K562 (cell line): ENCODE results near the gene MYO6. TPM values are rescaled to one million over a fixed set of nuclear protein-coding genes. Genes with fewer than 3 reads are reported as not detected.

Experiments used
- ATAC-seq: fragments of 200-7000 bp; cut with Tn5 transposase; 3 replicates; pipeline ENCODE4 v1.9.1; 2020; ENCODE audit warnings: moderate library complexity
- BruUV-seq: library from RNA; stranded (reverse); fragments of 400-500 nt; replicated peaks from 2 replicates; lab custom pipeline; 2021; lab: Mats Ljungman, UMichigan
- CTCF ChIA-PET: fragments of 300-600 bp; formaldehyde crosslinking; extraction: SDS; loops from one replicate; lab custom pipeline; 2021; ENCODE audit warnings: low intra/inter-chr PET ratio; lab: Yijun Ruan, JAX
- POLR2A ChIA-PET: fragments of 300-600, 350-650 bp; sonication (Branson Sonifier 250); formaldehyde crosslinking; extraction: SDS; loops from one replicate; lab custom pipeline; 2021; ENCODE audit warnings: antibody characterized with exemption, inconsistent platforms; lab: Yijun Ruan, JAX
- DNase-seq, 4 experiments: peaks; one replicate each; pipeline versions ENCODE4 v3.0.0 to v3.0.0-alpha.2; 2011 to 2018; ENCODE audit warnings: low spot score in 3 of 4, mixed read lengths in 3 of 4; ENCODE audit errors: extremely low read depth in 1 of 4
- FAIRE-seq: peaks from 2 replicates; lab custom pipeline; 2011; peaks lifted over from hg19 to GRCh38; lab: Jason Lieb, UNC
- H2AFZ ChIP-seq: 2 replicates; pipeline ENCODE4 v1.6.0; 2011; ENCODE audit warnings: low read depth, low read length, control low read depth, inconsistent platforms
- H3K27ac ChIP-seq: fragments of 200-600 bp; 3 replicates; pipeline ENCODE4 v1.8.0; 2011; ENCODE audit warnings: low read depth, mild to moderate bottlenecking, control low read depth, inconsistent platforms, low read length, moderate library complexity, mixed read lengths; ENCODE audit errors: extremely low read depth
- H3K27me3 ChIP-seq, 2 experiments: fragments of 300-600 bp in 1 of 2; 2 replicates in 1 of 2; 3 replicates in 1 of 2; pipeline versions ENCODE4 v1.6.0 to v1.8.0; 2011; ENCODE audit warnings: inconsistent platforms in 2 of 2, low read length in 2 of 2, mild to moderate bottlenecking in 1 of 2, mixed read lengths in 1 of 2, moderate library complexity in 1 of 2; ENCODE audit not compliant: control insufficient read depth in 2 of 2, insufficient read depth in 2 of 2
- H3K36me3 ChIP-seq: fragments of 300-600 bp; 3 replicates; pipeline ENCODE4 v1.8.0; 2011; ENCODE audit warnings: mild to moderate bottlenecking, low read length, inconsistent platforms; ENCODE audit not compliant: control insufficient read depth, insufficient read depth
- H3K4me1 ChIP-seq, 2 experiments: fragments of 200-600 bp in 1 of 2; replicated peaks in 1 of 2; 2 replicates in 1 of 2; 3 replicates in 1 of 2; pipeline versions ENCODE4 v1.5.1 to v1.8.0; 2011; ENCODE audit warnings: inconsistent platforms in 2 of 2, low read length in 2 of 2, mild to moderate bottlenecking in 1 of 2, mixed read lengths in 1 of 2, moderate library complexity in 1 of 2; ENCODE audit not compliant: control insufficient read depth in 2 of 2, insufficient read depth in 2 of 2
- H3K4me2 ChIP-seq: 2 replicates; pipeline ENCODE4 v1.6.1; 2011; ENCODE audit warnings: low read length, control low read depth, inconsistent platforms, mixed read lengths; ENCODE audit not compliant: insufficient read depth
- H3K4me3 ChIP-seq: fragments of 200-600 bp; sonication (generic), shearing (Covaris generic); 2 replicates; pipeline ENCODE4 v1.5.1; 2016; ENCODE audit warnings: control low read depth, inconsistent platforms
- H3K79me2 ChIP-seq: fragments of 200-600 bp; 3 replicates; pipeline ENCODE4 v1.8.0; 2011; ENCODE audit warnings: low read length, inconsistent platforms; ENCODE audit not compliant: control insufficient read depth, insufficient read depth
- H3K9ac ChIP-seq, 2 experiments: 2 replicates each; pipeline versions ENCODE4 v1.6.0 to v1.6.1; 2011; ENCODE audit warnings: low read depth in 2 of 2, low read length in 2 of 2, control low read depth in 1 of 2, inconsistent platforms in 1 of 2, mild to moderate bottlenecking in 1 of 2, mixed read lengths in 1 of 2; ENCODE audit not compliant: insufficient read depth in 1 of 2
- H3K9me1 ChIP-seq: one replicate; pipeline ENCODE4 v1.6.0; 2011; ENCODE audit warnings: inconsistent platforms, mild to moderate bottlenecking, low read length, moderate library complexity; ENCODE audit not compliant: control insufficient read depth, insufficient read depth
- H3K9me3 ChIP-seq: replicated peaks from 2 replicates; pipeline ENCODE4 v1.5.1; 2011; ENCODE audit warnings: low read depth, low read length, inconsistent platforms; ENCODE audit not compliant: control insufficient read depth, insufficient read depth
- H4K20me1 ChIP-seq: replicated peaks from 2 replicates; pipeline ENCODE4 v1.6.1; 2011; ENCODE audit warnings: low read length, inconsistent platforms, mixed read lengths; ENCODE audit not compliant: control insufficient read depth, insufficient read depth
- CCNT2 ChIP-seq: IDR thresholded peaks from 2 replicates; pipeline ENCODE4 v1.6.1; 2011; ENCODE audit warnings: borderline replicate concordance, low read depth, mild to moderate bottlenecking, moderate library complexity, mixed read lengths, low read length; ENCODE audit not compliant: insufficient read length; ENCODE audit errors: extremely low read depth
- EP400 ChIP-seq: fragments of 450-650 bp; IDR thresholded peaks from 2 replicates; pipeline ENCODE4 v1.6.1; 2017; ENCODE audit warnings: antibody characterized with exemption, mild to moderate bottlenecking, moderate library complexity
- HDGF ChIP-seq: fragments of 450-650 bp; IDR thresholded peaks from 2 replicates; pipeline ENCODE4 v1.6.1; 2016
- MAFF ChIP-seq: IDR thresholded peaks from 2 replicates; pipeline ENCODE4 v1.6.1; 2012; ENCODE audit warnings: low read length, improper control_type of control experiment
- NELFE ChIP-seq: IDR thresholded peaks from 2 replicates; pipeline ENCODE4 v1.6.1; 2011; ENCODE audit warnings: mild to moderate bottlenecking; ENCODE audit not compliant: insufficient read depth, insufficient read length
- NR1H2 ChIP-seq: sonication (generic); formaldehyde crosslinking; IDR thresholded peaks from 2 replicates; pipeline ENCODE4 v1.4.0; 2020; ENCODE audit warnings: mild to moderate bottlenecking, missing genetic modification reagents
- PHB2 ChIP-seq: fragments of 450-650 bp; IDR thresholded peaks from 2 replicates; pipeline ENCODE4 v1.6.1; 2017; ENCODE audit warnings: low read depth
- PTBP1 ChIP-seq: fragments of 200-400 bp; formaldehyde crosslinking; IDR thresholded peaks from 2 replicates; pipeline ENCODE4 v1.6.1; 2017; ENCODE audit warnings: low read depth, low read length
- SAP30 ChIP-seq: fragments of 200-600 bp; sonication (generic); IDR thresholded peaks from 2 replicates; pipeline ENCODE4 v1.6.1; 2012; ENCODE audit warnings: borderline replicate concordance, low read depth, mild to moderate bottlenecking, moderate library complexity, low read length, control low read depth, inconsistent platforms; ENCODE audit not compliant: insufficient read depth, poor library complexity, severe bottlenecking
- ZNF41 ChIP-seq: fragments of 250-450 bp; sonication (Bioruptor Pico); conservative IDR thresholded peaks from 2 replicates; pipeline ENCODE4 v1.4.0; 2020; ENCODE audit warnings: mild to moderate bottlenecking
- ZNF696 ChIP-seq: fragments of 250-450 bp; sonication (Bioruptor Pico); conservative IDR thresholded peaks from 2 replicates; pipeline ENCODE4 v1.4.0; 2020; ENCODE audit warnings: mild to moderate bottlenecking, moderate library complexity
- WGBS: fragments of 100-300 bp; shearing (Covaris generic); methylation state at CpG from one replicate; pipeline ENCODE4 v1.1.6; 2016; ENCODE audit warnings: low coverage, mixed read lengths; ENCODE audit not compliant: insufficient coverage; ENCODE audit errors: missing lambda C conversion rate; 5-methylcytosine and 5-hydroxymethylcytosine counted together
- in situ Hi-C: fragments of 300-500 bp; cut with MboI; formaldehyde crosslinking; loops from 4 replicates; pipeline ENCODE4 v1.15.0; 2018; ENCODE audit warnings: inconsistent platforms, mixed read lengths
- intact Hi-C: fragments of 100-400 bp; cut with micrococcal nuclease; formaldehyde crosslinking; loops from 2 replicates; pipeline ENCODE4 v1.14.2; 2022
- polyA plus RNA-seq, 8 experiments: library from polyadenylated mRNA; depleted of rRNA in 4 of 8; stranded (reverse) in 5 of 8; unstranded in 3 of 8; fragments of >200 nt; fragmentation: Nextera tagmentation in 2 of 8; fragmentation: Illumina TruSeq in 1 of 8; extraction: Ambion mirVana in 2 of 8; extraction: Trizol in 1 of 8; gene quantifications; 2 replicates each; pipeline versions ENCODE4 v1.2.1 to v1.2.3, GENCODE V29; 2011 to 2014; ENCODE audit warnings: inconsistent platforms in 1 of 8, missing spikeins in 1 of 8
- total RNA-seq, 7 experiments: library from RNA; depleted of rRNA in 6 of 7; stranded (reverse); fragments of >200 nt in 6 of 7; fragmentation: Illumina TruSeq in 2 of 7; extraction: Trizol in 2 of 7; gene quantifications; 2 replicates each; pipeline versions ENCODE4 v1.2.1 to v1.2.3, GENCODE V29; 2011 to 2021; ENCODE audit warnings: low replicate concordance in 1 of 7
- TF ChIP-seq, protein P1 (sequence below): fragments of 250-450 bp; sonication (Bioruptor Pico); IDR thresholded peaks from 2 replicates; pipeline ENCODE4 v1.4.0; 2020; ENCODE audit warnings: borderline replicate concordance
- TF ChIP-seq, protein P2 (sequence below): sonication (generic); formaldehyde crosslinking; IDR thresholded peaks from 2 replicates; pipeline ENCODE4 v1.8.0; 2022; ENCODE audit warnings: missing genetic modification reagents, mild to moderate bottlenecking, borderline replicate concordance
- TF ChIP-seq, protein P3 (sequence below): IDR thresholded peaks from 2 replicates; pipeline ENCODE4 v1.6.1; 2012; ENCODE audit warnings: low read depth, low read length, improper control_type of control experiment, borderline replicate concordance
- TF ChIP-seq, protein P4 (sequence below): fragments of 450-650 bp; IDR thresholded peaks from one replicate; pipeline ENCODE4 v1.6.1; 2018; ENCODE audit warnings: mild to moderate bottlenecking, moderate library complexity; ENCODE audit not compliant: partially characterized antibody

MYO6 gene
- total and polyA plus RNA-seq, 9 of the 15 experiments (the other 6 are each of a cell fraction or from before 2014, with no cell fraction given), result 1.3 to 5.5 (median 2.7) TPM

DNA sequence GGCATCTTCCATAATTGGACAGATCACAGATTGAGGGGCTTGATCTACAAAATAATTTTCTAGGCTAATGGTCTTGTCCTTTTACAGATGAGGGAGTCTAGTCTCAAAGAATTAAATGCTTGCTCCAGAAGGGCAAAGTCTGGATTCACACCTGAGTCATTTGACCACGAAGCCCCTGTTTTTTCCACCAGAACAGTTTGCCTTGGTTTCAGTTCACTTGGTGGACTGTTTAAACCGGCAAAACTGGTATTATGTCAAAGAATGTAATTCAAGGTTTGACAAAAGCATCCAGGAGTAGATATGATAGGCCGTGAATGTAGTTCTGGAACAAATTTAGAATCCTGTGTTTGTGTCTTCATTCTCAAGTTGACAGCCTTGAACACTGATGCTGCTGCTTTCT lies 3.3 kb downstream of the MYO6 start:
- no peak overlapping the region for H3K9ac ChIP-seq
- TF ChIP-seq NELFE (no peak), ZNF696 (no peak), NR1H2 (CRISPR knock-in tag) (no peak), SAP30 (no peak), HDGF (no peak), PHB2 (no peak), PTBP1 (no peak), ZNF41 (CRISPR knock-in tag) (no peak), CCNT2 (no peak), EP400 (no peak), MAFF (no peak)
- TF ChIP-seq, protein P1, sequence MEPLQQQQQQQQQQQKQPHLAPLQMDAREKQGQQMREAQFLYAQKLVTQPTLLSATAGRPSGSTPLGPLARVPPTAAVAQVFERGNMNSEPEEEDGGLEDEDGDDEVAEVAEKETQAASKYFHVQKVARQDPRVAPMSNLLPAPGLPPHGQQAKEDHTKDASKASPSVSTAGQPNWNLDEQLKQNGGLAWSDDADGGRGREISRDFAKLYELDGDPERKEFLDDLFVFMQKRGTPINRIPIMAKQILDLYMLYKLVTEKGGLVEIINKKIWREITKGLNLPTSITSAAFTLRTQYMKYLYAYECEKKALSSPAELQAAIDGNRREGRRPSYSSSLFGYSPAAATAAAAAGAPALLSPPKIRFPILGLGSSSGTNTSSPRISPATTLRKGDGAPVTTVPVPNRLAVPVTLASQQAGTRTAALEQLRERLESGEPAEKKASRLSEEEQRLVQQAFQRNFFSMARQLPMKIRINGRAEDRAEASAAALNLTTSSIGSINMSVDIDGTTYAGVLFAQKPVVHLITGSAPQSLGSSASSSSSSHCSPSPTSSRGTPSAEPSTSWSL, result no peak
- TF ChIP-seq, protein P2, sequence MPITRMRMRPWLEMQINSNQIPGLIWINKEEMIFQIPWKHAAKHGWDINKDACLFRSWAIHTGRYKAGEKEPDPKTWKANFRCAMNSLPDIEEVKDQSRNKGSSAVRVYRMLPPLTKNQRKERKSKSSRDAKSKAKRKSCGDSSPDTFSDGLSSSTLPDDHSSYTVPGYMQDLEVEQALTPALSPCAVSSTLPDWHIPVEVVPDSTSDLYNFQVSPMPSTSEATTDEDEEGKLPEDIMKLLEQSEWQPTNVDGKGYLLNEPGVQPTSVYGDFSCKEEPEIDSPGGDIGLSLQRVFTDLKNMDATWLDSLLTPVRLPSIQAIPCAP (CRISPR knock-in tag), result no peak
- TF ChIP-seq, protein P3, sequence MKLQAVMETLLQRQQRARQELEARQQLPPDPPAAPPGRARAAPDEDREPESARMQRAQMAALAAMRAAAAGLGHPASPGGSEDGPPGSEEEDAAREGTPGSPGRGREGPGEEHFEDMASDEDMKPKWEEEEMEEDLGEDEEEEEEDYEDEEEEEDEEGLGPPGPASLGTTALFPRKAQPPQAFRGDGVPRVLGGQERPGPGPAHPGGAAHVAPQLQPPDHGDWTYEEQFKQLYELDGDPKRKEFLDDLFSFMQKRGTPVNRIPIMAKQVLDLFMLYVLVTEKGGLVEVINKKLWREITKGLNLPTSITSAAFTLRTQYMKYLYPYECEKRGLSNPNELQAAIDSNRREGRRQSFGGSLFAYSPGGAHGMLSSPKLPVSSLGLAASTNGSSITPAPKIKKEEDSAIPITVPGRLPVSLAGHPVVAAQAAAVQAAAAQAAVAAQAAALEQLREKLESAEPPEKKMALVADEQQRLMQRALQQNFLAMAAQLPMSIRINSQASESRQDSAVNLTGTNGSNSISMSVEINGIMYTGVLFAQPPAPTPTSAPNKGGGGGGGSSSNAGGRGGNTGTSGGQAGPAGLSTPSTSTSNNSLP, result no peak
- TF ChIP-seq, protein P4, sequence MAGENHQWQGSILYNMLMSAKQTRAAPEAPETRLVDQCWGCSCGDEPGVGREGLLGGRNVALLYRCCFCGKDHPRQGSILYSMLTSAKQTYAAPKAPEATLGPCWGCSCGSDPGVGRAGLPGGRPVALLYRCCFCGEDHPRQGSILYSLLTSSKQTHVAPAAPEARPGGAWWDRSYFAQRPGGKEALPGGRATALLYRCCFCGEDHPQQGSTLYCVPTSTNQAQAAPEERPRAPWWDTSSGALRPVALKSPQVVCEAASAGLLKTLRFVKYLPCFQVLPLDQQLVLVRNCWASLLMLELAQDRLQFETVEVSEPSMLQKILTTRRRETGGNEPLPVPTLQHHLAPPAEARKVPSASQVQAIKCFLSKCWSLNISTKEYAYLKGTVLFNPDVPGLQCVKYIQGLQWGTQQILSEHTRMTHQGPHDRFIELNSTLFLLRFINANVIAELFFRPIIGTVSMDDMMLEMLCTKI, result no peak

More for the DNA sequence above, 3.3 kb downstream of the MYO6 start:
- Histone ChIP-seq H3K9me1 (no peaks in the 10 kb centered on the region), H3K79me2 (no peaks in the 10 kb centered on the region), H2AFZ (no peak overlapping the region), H4K20me1 (no peaks in the 10 kb centered on the region), H3K36me3 (no peaks in the 10 kb centered on the region), H3K27ac (no peak overlapping the region), H3K4me3 (no peak overlapping the region), H3K4me1 (peaks cover 0 to 14% of the 10 kb centered on the region in 2 experiments; a peak in 2 of 5 replicates), H3K27me3 (peaks cover 4 to 17% of the 10 kb centered on the region in 2 experiments; a peak in 4 of 5 replicates), H3K9me3 (no peaks in the 10 kb centered on the region), H3K4me2 (no peak overlapping the region)
- no TSS peak for BruUV-seq
- ChIA-PET POLR2A (no interaction called here), CTCF (no interaction called here)
- in situ Hi-C loops (no loop called here), intact Hi-C loops (no loop called here)
- no peak for FAIRE-seq
- DNase-seq, result no peak
- no peak for ATAC-seq
- 5% methylated on average over 3 of the region's 3 CpGs for WGBS
